ENCODE results near the gene TBC1D2B.

DNA sequence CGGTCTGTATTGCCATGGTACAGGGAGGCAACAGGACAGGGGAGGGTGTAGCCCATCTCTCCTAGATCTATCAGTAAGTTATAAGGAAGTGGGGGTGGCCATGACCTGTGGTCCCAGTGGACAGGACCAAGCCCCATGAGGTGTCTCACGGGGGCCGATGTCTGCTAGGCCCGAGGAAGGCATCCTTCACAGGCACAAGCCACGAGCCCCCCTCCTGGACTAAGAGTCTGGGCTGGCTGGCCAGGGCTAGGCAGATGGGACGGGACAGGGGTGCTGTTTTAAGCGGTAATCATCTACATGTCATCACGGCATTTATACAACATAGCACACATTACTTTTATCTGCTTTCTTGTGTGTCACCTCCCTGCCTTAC, 2.6 kb upstream of the TBC1D2B start:
- TF ChIP-seq MAX (CRISPR knock-in tag; IDR thresholded peaks at IDR 0.05): no peak
- TF ChIP-seq, protein P1, sequence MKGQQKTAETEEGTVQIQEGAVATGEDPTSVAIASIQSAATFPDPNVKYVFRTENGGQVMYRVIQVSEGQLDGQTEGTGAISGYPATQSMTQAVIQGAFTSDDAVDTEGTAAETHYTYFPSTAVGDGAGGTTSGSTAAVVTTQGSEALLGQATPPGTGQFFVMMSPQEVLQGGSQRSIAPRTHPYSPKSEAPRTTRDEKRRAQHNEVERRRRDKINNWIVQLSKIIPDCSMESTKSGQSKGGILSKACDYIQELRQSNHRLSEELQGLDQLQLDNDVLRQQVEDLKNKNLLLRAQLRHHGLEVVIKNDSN (CRISPR knock-in tag; IDR thresholded peaks at IDR 0.05): no peak
- TF ChIP-seq TEAD4 (CRISPR knock-in tag; IDR thresholded peaks at IDR 0.05): no peak
- no peak for TF ChIP-seq FOXK1 (CRISPR knock-in tag; IDR thresholded peaks at IDR 0.05)
- TF ChIP-seq, protein P2, sequence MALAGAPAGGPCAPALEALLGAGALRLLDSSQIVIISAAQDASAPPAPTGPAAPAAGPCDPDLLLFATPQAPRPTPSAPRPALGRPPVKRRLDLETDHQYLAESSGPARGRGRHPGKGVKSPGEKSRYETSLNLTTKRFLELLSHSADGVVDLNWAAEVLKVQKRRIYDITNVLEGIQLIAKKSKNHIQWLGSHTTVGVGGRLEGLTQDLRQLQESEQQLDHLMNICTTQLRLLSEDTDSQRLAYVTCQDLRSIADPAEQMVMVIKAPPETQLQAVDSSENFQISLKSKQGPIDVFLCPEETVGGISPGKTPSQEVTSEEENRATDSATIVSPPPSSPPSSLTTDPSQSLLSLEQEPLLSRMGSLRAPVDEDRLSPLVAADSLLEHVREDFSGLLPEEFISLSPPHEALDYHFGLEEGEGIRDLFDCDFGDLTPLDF (CRISPR knock-in tag; IDR thresholded peaks at IDR 0.05): no peak
- TF ChIP-seq CTCF (IDR thresholded peaks at IDR 0.05): no peak

All from WTC11 (cell line).